GM21447 (cell line): ENCODE results near the gene MYMX.

Experiments used
- ATAC-seq: cut with Tn5 transposase; IDR thresholded peaks from one replicate; pipeline ENCODE4 v1.9.1; 2021; ENCODE audit not compliant: unreplicated experiment

The MYMX gene

GRCh38 chr6:44262467-44263353 is 46.0 kb downstream of the MYMX start:
- no peak for ATAC-seq

- ATAC-seq, result no peak
Observed at GRCh38 chr6:44263354-44264100, 46.8 kb downstream of the MYMX start.

- ATAC-seq, result no peak
Observed at GRCh38 chr6:44264154-44265006, 47.7 kb downstream of the MYMX start.

- ATAC-seq, result peak; percentile 28
Observed at GRCh38 chr6:44265007-44265721, 48.4 kb downstream of the MYMX start, which contains the start of gene NFKBIE. TSS of gene NFKBIE (minus strand) at chr6:44265551. CDS start at chr6:44265346, 205 bp downstream.

- no peak for ATAC-seq
Observed at GRCh38 chr6:44265722-44266233, 49.1 kb downstream of the MYMX start.

- ATAC-seq, result peak; percentile 35
Observed at GRCh38 chr6:44266347-44266746, 49.6 kb downstream of the MYMX start.

GRCh38 chr6:44267252-44267651 is 50.5 kb downstream of the MYMX start:
- no peak for ATAC-seq
